Neural progenitor cell (in vitro differentiated cells): Measurements from ENCODE around the gene C1QTNF7.

Source experiments
- EZH2 ChIP-seq: fragments of 200-600 bp; sonication (generic); IDR thresholded peaks from 2 replicates; pipeline ENCODE4 v1.6.1; 2017; ENCODE audit warnings: antibody characterized with exemption, mild to moderate bottlenecking, moderate library complexity
- EZH2phosphoT487 ChIP-seq: fragments of 200-600 bp; sonication (generic); IDR thresholded peaks from 2 replicates; pipeline ENCODE4 v1.6.1; 2017; ENCODE audit warnings: antibody characterized with exemption
- TF ChIP-seq, protein P1 (sequence below): fragments of 200-600 bp; sonication (generic); IDR thresholded peaks from 2 replicates; pipeline ENCODE4 v1.5.1; 2017; ENCODE audit warnings: antibody characterized with exemption, mild to moderate bottlenecking

DNA sequence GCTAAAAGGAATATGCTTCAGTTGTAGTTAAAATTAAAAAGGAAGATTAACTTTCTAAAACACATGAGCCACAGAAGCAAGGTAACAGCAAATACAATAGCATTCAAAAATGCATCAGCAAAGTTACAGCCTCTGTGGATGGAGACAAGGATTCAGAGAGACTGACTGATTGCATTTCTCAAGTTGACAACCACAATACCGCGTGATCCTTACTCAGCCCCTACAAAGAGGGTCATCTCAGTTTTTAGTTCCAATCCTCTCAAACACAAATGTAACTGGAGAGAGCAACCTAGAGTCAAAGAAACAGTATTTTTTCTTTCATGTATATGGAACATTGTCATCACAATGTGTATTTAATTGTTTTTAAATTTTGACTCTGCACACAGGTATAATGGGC is 14.2 kb upstream of the C1QTNF7 start:
- TF ChIP-seq, protein P1, sequence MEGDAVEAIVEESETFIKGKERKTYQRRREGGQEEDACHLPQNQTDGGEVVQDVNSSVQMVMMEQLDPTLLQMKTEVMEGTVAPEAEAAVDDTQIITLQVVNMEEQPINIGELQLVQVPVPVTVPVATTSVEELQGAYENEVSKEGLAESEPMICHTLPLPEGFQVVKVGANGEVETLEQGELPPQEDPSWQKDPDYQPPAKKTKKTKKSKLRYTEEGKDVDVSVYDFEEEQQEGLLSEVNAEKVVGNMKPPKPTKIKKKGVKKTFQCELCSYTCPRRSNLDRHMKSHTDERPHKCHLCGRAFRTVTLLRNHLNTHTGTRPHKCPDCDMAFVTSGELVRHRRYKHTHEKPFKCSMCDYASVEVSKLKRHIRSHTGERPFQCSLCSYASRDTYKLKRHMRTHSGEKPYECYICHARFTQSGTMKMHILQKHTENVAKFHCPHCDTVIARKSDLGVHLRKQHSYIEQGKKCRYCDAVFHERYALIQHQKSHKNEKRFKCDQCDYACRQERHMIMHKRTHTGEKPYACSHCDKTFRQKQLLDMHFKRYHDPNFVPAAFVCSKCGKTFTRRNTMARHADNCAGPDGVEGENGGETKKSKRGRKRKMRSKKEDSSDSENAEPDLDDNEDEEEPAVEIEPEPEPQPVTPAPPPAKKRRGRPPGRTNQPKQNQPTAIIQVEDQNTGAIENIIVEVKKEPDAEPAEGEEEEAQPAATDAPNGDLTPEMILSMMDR = no peak
- TF ChIP-seq EZH2 (no peak), EZH2phosphoT487 (no peak)
